ENCODE data around the gene ZNF829. TPM values are rescaled to one million over a fixed set of nuclear protein-coding genes. Genes with fewer than 3 reads are reported as not detected.

Gene ZNF829
- 9.4 TPM for total RNA-seq

DNA sequence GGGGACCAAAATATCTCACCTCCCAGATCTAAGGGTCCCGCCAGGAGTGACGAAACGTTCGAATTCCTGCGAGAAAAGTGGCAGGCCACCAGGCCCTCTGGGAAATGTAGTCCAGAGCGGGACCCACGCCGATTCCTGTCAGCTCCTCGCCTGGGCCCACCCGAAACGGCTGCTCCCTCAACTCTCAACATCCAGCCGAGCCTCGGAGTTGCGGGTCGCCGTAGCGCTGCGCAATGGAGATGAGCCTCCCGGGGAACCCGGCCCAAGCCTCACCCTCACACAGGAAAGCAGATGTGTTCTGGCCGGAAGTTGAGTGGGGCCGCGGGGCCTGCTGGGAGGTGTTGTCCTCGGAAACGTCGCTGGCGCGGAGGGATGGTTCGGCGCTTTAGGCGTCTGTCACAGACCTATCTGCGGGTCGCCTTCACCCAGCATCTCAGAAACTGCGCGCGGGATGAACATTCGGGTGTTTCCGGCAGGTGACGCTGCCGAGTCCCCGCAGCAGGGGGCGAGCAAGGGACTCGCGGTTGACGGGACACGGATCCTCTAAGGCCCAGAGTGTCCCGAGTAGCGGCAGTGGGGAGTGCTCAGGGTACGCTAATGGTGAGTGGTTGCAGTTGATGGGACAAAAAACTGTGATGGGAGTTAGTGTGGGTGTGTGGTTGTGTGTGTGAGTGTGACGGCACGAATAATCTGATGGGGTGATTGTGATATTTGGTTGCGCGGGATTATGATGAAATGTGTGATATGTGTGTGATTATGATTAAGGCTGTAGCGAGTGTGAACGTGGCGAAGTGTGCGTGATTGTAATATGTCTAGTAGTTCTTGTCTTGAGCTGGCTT, at the start of gene ZNF829, which contains the start of gene ZNF568:
Gene ZNF829 (minus strand): TSS at position 300 of the 839 bp plus-strand sequence. CDS start 1,124 bp downstream, outside the sequence.
Gene ZNF568 (plus strand): TSS at position 341 of the 839 bp plus-strand sequence. CDS start 6,439 bp downstream, outside the sequence.
- FAIRE-seq = no peak

GRCh38 chr19:36963280-36963679, 47.2 kb upstream of the ZNF829 start:
- DNase-seq (ENCODE audit: low spot score in 2 of 2) (no peak), FAIRE-seq (no peak)

More for the DNA sequence above, at the start of gene ZNF829, which contains the start of gene ZNF568:
- peak; percentile 68 to 82 for DNase-seq (ENCODE audit: low spot score in 2 of 2)

DNA sequence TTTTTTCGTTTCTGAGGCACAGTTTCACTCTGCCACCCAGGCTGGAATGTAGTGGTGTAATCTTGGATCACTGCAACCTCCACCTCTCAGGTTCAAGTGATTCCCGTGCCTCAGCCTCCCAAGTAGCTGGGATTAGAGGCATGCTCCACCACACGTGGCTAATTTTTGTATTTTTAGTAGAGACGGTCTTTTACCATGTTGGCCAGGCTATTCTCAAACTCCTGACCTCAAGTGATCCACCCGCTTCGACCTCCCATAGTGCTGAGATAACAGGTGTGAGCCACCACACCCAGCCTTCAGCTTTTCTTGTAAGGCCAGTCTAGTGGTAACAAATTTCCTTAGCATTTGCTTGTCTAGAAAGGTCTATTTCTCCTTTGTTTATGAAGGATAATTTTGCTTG, 46.3 kb upstream of the ZNF829 start:
- no peak for FAIRE-seq

GRCh38 chr19:36950335-36951119, 34.4 kb upstream of the ZNF829 start:
- DNase-seq (ENCODE audit: low spot score in 2 of 2) = no peak
- FAIRE-seq = no peak

More for the DNA sequence above, 46.3 kb upstream of the ZNF829 start:
- no peak for DNase-seq (ENCODE audit: low spot score in 2 of 2)

DNA sequence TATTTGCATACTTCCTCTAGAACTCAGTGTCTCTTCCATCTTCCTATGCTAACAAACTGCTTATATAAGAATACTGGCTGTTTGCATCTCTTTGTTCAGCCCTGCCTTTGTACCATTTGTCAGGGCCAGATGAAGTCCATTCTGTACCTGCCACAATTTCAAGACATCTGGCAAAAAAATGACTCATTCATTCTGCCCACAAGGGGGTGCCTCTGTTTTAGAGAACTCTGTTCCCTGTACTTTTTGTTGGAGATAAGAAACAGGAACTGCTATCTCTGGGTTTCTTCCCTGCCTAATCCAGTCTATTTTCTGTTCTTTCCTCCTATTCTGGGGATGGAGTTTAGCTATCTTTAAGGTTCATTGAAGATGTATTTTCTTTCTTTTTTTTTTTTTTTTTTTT, 23.1 kb upstream of the ZNF829 start:
- FAIRE-seq = no peak
- DNase-seq (ENCODE audit: low spot score in 2 of 2) = no peak

GRCh38 chr19:36931684-36932083, 15.6 kb upstream of the ZNF829 start:
- no peak for DNase-seq (ENCODE audit: low spot score in 2 of 2)
- FAIRE-seq = no peak

DNA sequence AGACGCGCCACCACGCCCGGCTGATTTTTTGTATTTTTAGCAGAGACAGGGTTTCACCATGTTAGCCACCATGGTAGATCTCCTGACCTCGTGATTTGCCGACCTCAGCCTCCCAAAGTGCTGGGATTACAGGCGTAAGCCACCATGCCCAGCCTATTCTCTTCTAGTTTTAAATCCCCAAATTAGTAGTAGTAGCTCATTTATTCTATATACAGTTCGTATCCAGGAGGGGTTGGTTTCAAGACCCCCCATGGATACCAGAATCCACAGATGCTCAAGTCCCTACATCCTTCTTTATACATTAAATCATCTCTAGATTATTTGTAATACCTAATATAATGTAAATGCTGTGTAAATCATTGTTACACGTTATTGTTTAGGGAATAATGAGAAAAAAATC, 2.0 kb upstream of the ZNF829 start:
- no peak for FAIRE-seq
- no peak for DNase-seq (ENCODE audit: low spot score in 2 of 2)

GRCh38 chr19:36916991-36917390, 900 bp upstream of the ZNF829 start:
- FAIRE-seq = no peak

DNA sequence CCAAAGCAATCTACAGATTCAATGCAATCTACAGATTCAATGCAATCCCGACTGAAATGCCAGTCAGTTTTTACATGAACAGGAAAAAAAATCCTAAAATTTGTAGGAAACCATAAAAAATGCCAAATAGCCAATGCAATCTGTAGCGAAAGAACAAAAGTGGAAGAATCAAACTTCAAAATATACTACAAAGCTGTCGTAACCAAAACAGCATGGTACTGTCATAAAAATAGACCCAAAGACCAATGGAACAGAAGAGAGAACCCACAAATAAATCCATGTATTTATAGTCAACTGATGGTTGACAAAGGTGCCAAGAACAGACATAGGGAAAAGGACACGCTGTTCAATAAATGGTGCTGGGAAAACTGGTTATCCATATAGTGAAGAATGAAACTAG, 17.7 kb downstream of the ZNF829 start:
- DNase-seq (ENCODE audit: low spot score in 2 of 2) (no peak), FAIRE-seq (no peak)

More at GRCh38 chr19:36916991-36917390, 900 bp upstream of the ZNF829 start:
- peak in 1 of 2 donors; percentile 8 for DNase-seq (ENCODE audit: low spot score in 2 of 2)

- DNase-seq (ENCODE audit: low spot score in 2 of 2) (no peak), FAIRE-seq (no peak)
These were observed 21.2 kb downstream of the ZNF829 start for GRCh38 chr19:36894849-36895383.

DNA sequence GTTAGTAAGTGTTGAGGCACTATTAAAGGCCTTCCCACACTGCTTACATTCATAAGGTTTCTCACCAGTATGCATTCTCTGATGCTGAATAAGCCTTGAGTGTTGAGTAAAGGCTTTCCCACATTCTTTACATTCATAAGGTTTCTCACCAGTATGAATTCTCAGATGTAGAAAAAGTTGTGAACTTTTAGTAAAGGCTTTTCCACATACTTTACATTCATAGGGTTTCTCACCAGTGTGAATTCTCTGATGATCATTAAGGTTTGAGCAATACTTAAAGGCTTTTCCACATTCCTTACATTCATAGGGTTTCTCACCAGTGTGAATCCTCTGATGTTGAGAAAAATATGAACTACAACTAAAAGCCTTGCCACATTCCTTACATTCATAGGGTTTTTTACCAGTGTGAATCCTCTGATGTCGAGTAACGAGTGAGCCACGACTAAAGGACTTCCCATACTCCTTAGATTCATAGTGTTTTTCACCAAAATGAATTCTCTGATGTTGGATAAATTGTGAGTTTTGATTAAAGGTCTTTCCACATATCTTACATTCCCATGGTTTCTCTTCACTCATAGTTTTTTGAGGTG, 24.2 kb downstream of the ZNF829 start:
- DNase-seq (ENCODE audit: low spot score in 2 of 2) (no peak), FAIRE-seq (no peak)

DNA sequence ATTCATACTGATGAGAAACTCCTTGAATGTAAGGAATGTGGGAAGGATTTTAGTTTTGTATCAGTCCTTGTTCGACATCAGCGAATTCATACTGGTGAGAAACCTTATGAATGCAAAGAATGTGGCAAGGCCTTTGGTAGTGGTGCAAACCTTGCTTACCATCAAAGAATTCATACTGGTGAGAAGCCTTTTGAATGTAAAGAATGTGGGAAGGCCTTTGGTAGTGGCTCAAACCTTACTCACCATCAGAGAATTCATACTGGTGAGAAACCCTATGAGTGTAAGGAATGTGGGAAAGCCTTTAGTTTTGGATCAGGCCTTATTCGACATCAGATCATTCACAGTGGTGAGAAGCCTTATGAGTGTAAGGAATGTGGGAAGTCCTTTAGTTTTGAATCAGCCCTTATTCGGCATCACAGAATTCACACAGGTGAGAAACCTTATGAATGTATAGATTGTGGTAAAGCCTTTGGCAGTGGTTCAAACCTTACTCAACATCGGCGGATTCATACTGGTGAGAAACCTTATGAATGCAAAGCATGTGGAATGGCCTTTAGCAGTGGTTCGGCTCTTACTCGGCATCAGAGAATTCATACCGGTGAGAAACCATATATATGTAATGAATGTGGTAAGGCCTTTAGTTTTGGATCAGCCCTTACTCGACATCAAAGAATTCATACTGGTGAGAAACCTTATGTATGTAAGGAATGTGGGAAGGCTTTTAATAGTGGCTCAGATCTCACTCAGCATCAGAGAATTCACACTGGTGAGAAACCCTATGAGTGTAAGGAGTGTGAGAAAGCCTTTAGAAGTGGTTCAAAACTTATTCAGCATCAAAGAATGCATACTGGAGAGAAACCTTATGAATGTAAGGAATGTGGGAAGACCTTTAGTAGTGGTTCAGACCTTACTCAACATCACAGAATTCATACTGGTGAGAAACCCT, 38.8 kb downstream of the ZNF829 start:
- FAIRE-seq = no peak
- DNase-seq (ENCODE audit: low spot score in 2 of 2) = no peak

DNA sequence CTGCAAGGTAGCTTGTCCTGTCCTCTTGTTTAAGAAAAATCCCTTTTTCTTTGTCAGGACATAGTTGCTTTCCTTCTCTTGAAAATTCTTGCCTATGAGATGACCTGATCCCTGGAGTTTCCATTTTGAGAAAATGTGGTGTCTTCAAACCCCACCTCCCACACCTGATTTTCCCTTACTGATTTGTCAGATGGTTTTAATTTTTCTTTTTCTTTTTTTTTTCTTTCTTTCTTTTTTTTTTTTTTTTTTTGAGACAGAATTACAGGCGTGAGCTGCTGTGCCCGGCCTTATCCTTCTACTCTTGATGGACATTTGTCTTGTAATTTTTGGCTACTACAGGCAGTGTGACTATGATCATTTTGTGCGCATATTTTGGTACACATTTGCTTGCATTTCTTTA, 64.2 kb downstream of the ZNF829 start:
- DNase-seq (ENCODE audit: low spot score in 2 of 2) = no peak
- FAIRE-seq = no peak

DNA sequence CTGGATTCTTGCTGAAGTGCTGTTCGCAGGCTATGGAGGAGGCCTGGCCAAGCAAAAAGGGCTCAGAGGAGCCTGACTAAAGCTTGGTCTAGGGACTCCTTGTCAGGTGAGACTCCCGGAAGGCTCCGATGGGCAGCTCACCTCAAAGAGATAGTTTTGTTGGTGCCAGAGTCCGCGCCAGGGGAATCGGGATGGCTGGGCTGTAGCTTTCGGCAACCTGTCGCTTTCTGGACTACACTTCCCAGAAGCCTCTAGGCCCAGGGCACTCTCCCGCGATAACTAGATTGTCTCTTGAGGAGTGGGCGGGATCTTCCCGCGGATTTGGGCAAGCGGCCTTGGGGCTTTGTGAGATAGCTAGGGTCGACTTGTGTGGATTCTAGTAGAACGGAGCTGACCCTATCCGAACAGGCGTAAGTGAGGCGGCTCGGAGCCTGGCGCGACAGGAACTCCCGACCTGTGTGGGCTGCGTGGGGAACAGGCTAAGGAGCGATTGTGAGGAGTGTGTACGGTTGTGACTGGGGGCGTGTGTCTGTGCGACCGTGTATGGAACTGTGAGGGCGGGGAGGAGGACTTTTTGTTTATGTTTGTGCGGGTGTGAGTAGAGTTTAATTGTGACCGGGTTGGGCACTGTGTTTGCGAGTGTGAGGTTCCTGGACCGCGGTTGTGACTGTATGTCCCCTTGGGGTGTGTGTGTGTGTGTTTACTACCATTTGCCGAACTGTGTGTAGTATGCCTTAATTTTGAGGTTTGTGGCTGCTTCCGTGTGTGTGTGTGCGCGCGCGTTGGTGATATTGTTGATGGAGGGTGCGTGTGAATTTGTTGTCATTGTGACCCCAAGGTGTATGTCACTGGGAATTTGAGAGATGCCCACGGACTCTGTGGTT, 65.3 kb downstream of the ZNF829 start, which contains the start of gene ZNF345:
Gene ZNF345 (plus strand): TSS at position 318 of the 884 bp plus-strand sequence. CDS start 25,955 bp downstream, outside the sequence.
- peak; percentile 70 to 84 for DNase-seq (ENCODE audit: low spot score in 2 of 2)
- FAIRE-seq = no peak

GRCh38 chr19:36849701-36850558, 66.2 kb downstream of the ZNF829 start:
- no peak for FAIRE-seq
- peak; percentile 67 to 84 for DNase-seq (ENCODE audit: low spot score in 2 of 2)

GRCh38 chr19:36847968-36848367, 68.1 kb downstream of the ZNF829 start:
- FAIRE-seq (no peak), DNase-seq (ENCODE audit: low spot score in 2 of 2) (no peak)

DNA sequence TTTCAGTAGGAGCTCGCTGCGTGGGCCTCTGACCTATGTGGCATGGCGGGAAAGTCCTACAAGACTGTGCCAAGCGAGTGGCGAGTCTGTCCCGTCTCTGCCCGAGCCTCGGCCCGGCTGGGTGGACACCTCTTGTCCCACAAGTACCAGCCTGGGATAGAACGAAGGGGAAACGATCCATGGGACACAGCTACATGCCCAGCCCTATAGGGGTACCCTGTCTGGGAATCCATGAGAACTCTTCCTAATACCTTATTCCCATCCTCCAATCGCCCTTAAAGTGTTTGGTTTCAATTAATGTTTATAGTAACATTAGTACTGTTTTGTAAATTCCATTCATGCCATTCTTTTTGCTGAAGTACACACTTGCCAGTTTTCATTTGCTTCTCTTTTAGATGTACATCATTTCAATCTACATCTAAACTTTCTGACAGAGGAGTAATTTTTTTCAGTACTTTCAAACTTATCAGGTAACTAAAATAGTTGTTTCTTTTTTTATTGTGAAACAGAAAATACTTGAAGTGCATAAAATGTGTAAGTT, 77.2 kb downstream of the ZNF829 start:
- DNase-seq (ENCODE audit: low spot score in 2 of 2) (no peak), FAIRE-seq (no peak)

Measured in frontal cortex (tissue), 4 donors.